PC-3 (cell line): ENCODE results near the gene SNX8. TPM values are rescaled to one million over a fixed set of nuclear protein-coding genes. Genes with fewer than 3 reads are reported as not detected.
A peak's percentile ranks its signal among the peaks of the same experiment; 100 is the strongest.

Experiments used
- ATAC-seq: fragments of 200-7000 bp; cut with Tn5 transposase; 2 replicates; pipeline ENCODE4 v1.9.1; 2020; ENCODE audit warnings: mild to moderate bottlenecking, moderate library complexity
- BruUV-seq: library from RNA; stranded (reverse); fragments of 400-500 nt; replicated peaks from 2 replicates; lab custom pipeline; 2021; lab: Mats Ljungman, UMichigan
- CTCF ChIA-PET: fragments of 300-600 bp; sonication (Branson Sonifier 250); formaldehyde crosslinking; loops from one replicate; lab custom pipeline; 2022; ENCODE audit warnings: antibody characterized with exemption; lab: Charles Lee
- POLR2A ChIA-PET: fragments of 300-600 bp; sonication (Branson Sonifier 250); formaldehyde crosslinking; loops from one replicate; lab custom pipeline; 2022; ENCODE audit warnings: antibody characterized with exemption; ENCODE audit not compliant: unreplicated experiment; lab: Charles Lee
- DNase-seq: peaks from one replicate; pipeline ENCODE4 v3.0.0-alpha.2; 2015
- H2AFZ ChIP-seq: fragments of 300-600 bp; sonication (generic); 2 replicates; pipeline ENCODE4 v1.6.0; 2016; ENCODE audit warnings: antibody characterized with exemption, low read length
- H3F3A ChIP-seq: fragments of 300-600 bp; sonication (generic); one replicate; pipeline ENCODE4 v1.6.0; 2017; ENCODE audit warnings: antibody characterized with exemption, low read length, control low read depth, mild to moderate bottlenecking; ENCODE audit not compliant: unreplicated experiment
- H3K27ac ChIP-seq: fragments of 300-600 bp; sonication (generic); 2 replicates; pipeline ENCODE4 v1.5.1; 2016; ENCODE audit warnings: mild to moderate bottlenecking, low read length
- H3K27me3 ChIP-seq: fragments of 300-600 bp; sonication (generic); 2 replicates; pipeline ENCODE4 v1.6.1; 2016; ENCODE audit warnings: low read length, mixed read lengths
- H3K36me3 ChIP-seq: fragments of 300-600 bp; sonication (generic); 2 replicates; pipeline ENCODE4 v1.6.1; 2016; ENCODE audit warnings: low read depth, mixed run types, low read length, mixed read lengths
- H3K4me1 ChIP-seq: fragments of 300-600 bp; sonication (generic); 2 replicates; pipeline ENCODE4 v1.5.1; 2016; ENCODE audit warnings: low read length; ENCODE audit not compliant: insufficient read depth
- H3K4me2 ChIP-seq: fragments of 300-600 bp; sonication (generic); 2 replicates; pipeline ENCODE4 v1.6.0; 2016; ENCODE audit warnings: low read length
- H3K4me3 ChIP-seq: fragments of 300-600 bp; sonication (generic); 2 replicates; pipeline ENCODE4 v1.5.1; 2016; ENCODE audit warnings: mild to moderate bottlenecking, low read length, mixed read lengths
- H3K79me2 ChIP-seq: fragments of 300-600 bp; sonication (generic); 2 replicates; pipeline ENCODE4 v1.6.1; 2017; ENCODE audit warnings: low read length, mixed read lengths
- H3K9ac ChIP-seq: fragments of 300-600 bp; sonication (generic); 2 replicates; pipeline ENCODE4 v1.6.0; 2016; ENCODE audit warnings: mild to moderate bottlenecking, low read length
- H3K9me2 ChIP-seq: fragments of 300-600 bp; sonication (generic); replicated peaks from 2 replicates; pipeline ENCODE4 v1.6.1; 2016; ENCODE audit warnings: mixed run types, low read length, mixed read lengths
- H3K9me3 ChIP-seq: fragments of 300-600 bp; sonication (generic); 2 replicates; pipeline ENCODE4 v1.6.1; 2016; ENCODE audit warnings: low read length, mixed read lengths
- H4K20me1 ChIP-seq: fragments of 300-600 bp; sonication (generic); 2 replicates; pipeline ENCODE4 v1.6.1; 2016; ENCODE audit warnings: low read length, mixed read lengths
- EZH2 ChIP-seq: fragments of 300-600 bp; sonication (generic); IDR thresholded peaks from one replicate; pipeline ENCODE4 v1.6.1; 2017; ENCODE audit warnings: antibody characterized with exemption, mild to moderate bottlenecking, low read length; ENCODE audit not compliant: unreplicated experiment
- EZH2phosphoT487 ChIP-seq: fragments of 300-600 bp; sonication (generic); IDR thresholded peaks from 2 replicates; pipeline ENCODE4 v1.6.1; 2018; ENCODE audit warnings: mild to moderate bottlenecking, antibody characterized with exemption, low read length, borderline replicate concordance
- intact Hi-C: fragments of 100-400 bp; cut with micrococcal nuclease; formaldehyde crosslinking; loops from 2 replicates; pipeline ENCODE4 v1.9.0; 2023
- total RNA-seq: library from RNA; depleted of rRNA; stranded (reverse); fragments of >200 nt; gene quantifications from 2 replicates; pipeline ENCODE4 v1.2.3, GENCODE V29; 2014
- TF ChIP-seq, protein P1 (sequence below): fragments of 300-600 bp; sonication (generic); conservative IDR thresholded peaks from 2 replicates; pipeline ENCODE4 v1.5.1; 2017; ENCODE audit warnings: antibody characterized with exemption, low read depth, mild to moderate bottlenecking, low read length

Gene SNX8
- total RNA-seq, 1 experiment from 2014 or later, result 12.3 TPM

- peaks cover 17% of the 10 kb centered on the region for H3K4me1 ChIP-seq
- H3F3A ChIP-seq, result no peaks in the 10 kb centered on the region
- TSS peak; percentile 77 for BruUV-seq
- peaks cover 16% of the 10 kb centered on the region for H3K36me3 ChIP-seq
- H3K79me2 ChIP-seq, result peaks cover 35% of the 10 kb centered on the region
- H3K9me2 ChIP-seq, result no peaks in the 10 kb centered on the region
- peak overlapping the region; percentile 83 for H2AFZ ChIP-seq
- DNase-seq, result peak; percentile 22
- H3K27ac ChIP-seq, result peak overlapping the region; percentile 37
- H3K4me2 ChIP-seq, result peak overlapping the region; percentile 93
- no peaks in the 10 kb centered on the region for H3K9me3 ChIP-seq
- TF ChIP-seq EZH2 (no peak), EZH2phosphoT487 (no peak)
- TF ChIP-seq, protein P1, sequence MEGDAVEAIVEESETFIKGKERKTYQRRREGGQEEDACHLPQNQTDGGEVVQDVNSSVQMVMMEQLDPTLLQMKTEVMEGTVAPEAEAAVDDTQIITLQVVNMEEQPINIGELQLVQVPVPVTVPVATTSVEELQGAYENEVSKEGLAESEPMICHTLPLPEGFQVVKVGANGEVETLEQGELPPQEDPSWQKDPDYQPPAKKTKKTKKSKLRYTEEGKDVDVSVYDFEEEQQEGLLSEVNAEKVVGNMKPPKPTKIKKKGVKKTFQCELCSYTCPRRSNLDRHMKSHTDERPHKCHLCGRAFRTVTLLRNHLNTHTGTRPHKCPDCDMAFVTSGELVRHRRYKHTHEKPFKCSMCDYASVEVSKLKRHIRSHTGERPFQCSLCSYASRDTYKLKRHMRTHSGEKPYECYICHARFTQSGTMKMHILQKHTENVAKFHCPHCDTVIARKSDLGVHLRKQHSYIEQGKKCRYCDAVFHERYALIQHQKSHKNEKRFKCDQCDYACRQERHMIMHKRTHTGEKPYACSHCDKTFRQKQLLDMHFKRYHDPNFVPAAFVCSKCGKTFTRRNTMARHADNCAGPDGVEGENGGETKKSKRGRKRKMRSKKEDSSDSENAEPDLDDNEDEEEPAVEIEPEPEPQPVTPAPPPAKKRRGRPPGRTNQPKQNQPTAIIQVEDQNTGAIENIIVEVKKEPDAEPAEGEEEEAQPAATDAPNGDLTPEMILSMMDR, result no peak
- H3K4me3 ChIP-seq, result peak overlapping the region; percentile 97
- H3K9ac ChIP-seq, result peak overlapping the region; percentile 99
- H4K20me1 ChIP-seq, result no peaks in the 10 kb centered on the region
- no peaks in the 10 kb centered on the region for H3K27me3 ChIP-seq
- CTCF ChIA-PET, result no interaction called here
- POLR2A ChIA-PET, result no interaction called here
- ATAC-seq, result peak; percentile 59
- intact Hi-C loops, result no loop called here
Measured at GRCh38 chr7:2242541-2243429, 71.5 kb downstream of the SNX8 start.

- intact Hi-C loops, result no loop called here
Measured at GRCh38 chr7:2241580-2242540, 72.4 kb downstream of the SNX8 start, which contains the start of the genes MRM2 and NUDT1. Gene MRM2, minus strand, starts transcription at chr7:2242205. Its CDS starts 36 bp downstream, at chr7:2242169. Gene NUDT1, plus strand, starts transcription at chr7:2242226. Its CDS starts 2,349 bp downstream, at chr7:2244575.

More at GRCh38 chr7:2241580-2242540, 72.4 kb downstream of the SNX8 start, which contains the start of the genes MRM2 and NUDT1:
- no peaks in the 10 kb centered on the region for H4K20me1 ChIP-seq
- peak; percentile 83 for DNase-seq
- peaks cover 35% of the 10 kb centered on the region for H3K79me2 ChIP-seq
- ChIA-PET POLR2A (interaction anchor here (0.6 kb wide), 1 partner anchor 1084 kb away, joined by 3 read pairs; no protein-coding TSS in a partner anchor), CTCF (no interaction called here)
- H3K36me3 ChIP-seq, result peaks cover 16% of the 10 kb centered on the region
- H3K4me2 ChIP-seq, result peak within 1 kb of the TSS; percentile 93
- TF ChIP-seq EZH2 (no peak), EZH2phosphoT487 (no peak)
- TF ChIP-seq, protein P1, result no peak
- BruUV-seq, result no TSS peak
- H3K27ac ChIP-seq, result peak within 1 kb of the TSS; percentile 37
- H3K9ac ChIP-seq, result peak within 1 kb of the TSS; percentile 99
- no peaks in the 10 kb centered on the region for H3K9me2 ChIP-seq
- no peaks in the 10 kb centered on the region for H3K9me3 ChIP-seq
- peak within 1 kb of the TSS; percentile 97 for H3K4me3 ChIP-seq
- peaks cover 17% of the 10 kb centered on the region for H3K4me1 ChIP-seq
- no peaks in the 10 kb centered on the region for H3K27me3 ChIP-seq
- peak; percentile 91 for ATAC-seq
- H3F3A ChIP-seq, result no peaks in the 10 kb centered on the region
- peak within 1 kb of the TSS; percentile 83 for H2AFZ ChIP-seq
